GM23338 (cell line): ENCODE results near the gene TINCR.

Experiments
- CREB1 ChIP-seq: fragments of 250-450 bp; sonication (Bioruptor Pico); IDR thresholded peaks from 2 replicates; pipeline ENCODE4 v1.5.0; 2020; ENCODE audit warnings: low read depth, mild to moderate bottlenecking, moderate library complexity
- EZH2 ChIP-seq: fragments of 200-600 bp; sonication (generic); IDR thresholded peaks from one replicate; pipeline ENCODE4 v1.8.0; 2017; ENCODE audit warnings: antibody characterized with exemption, mild to moderate bottlenecking, low read depth; ENCODE audit not compliant: unreplicated experiment
- EZH2phosphoT487 ChIP-seq: fragments of 200-600 bp; sonication (generic); IDR thresholded peaks from one replicate; pipeline ENCODE4 v1.8.1; 2018; ENCODE audit warnings: antibody characterized with exemption; ENCODE audit not compliant: unreplicated experiment
- POLR2AphosphoS5 ChIP-seq: IDR thresholded peaks from 2 replicates; pipeline ENCODE4 v1.6.1; 2016; ENCODE audit warnings: antibody characterized with exemption, low read depth
- STAT1 ChIP-seq: IDR thresholded peaks from one replicate; pipeline ENCODE4 v1.6.1; 2016; ENCODE audit warnings: antibody characterized with exemption; ENCODE audit not compliant: unreplicated experiment
- TF ChIP-seq, protein P1 (sequence below), 2 experiments: fragments of 200-600 bp in 1 of 2; sonication (generic) in 1 of 2; conservative IDR thresholded peaks; 2 replicates each; pipeline versions ENCODE4 v1.5.1 to v1.6.1; 2016 to 2017; ENCODE audit warnings: antibody characterized with exemption in 2 of 2, low read depth in 2 of 2, mild to moderate bottlenecking in 2 of 2, moderate library complexity in 1 of 2
- TF ChIP-seq, protein P2 (sequence below): IDR thresholded peaks from one replicate; pipeline ENCODE4 v1.6.1; 2018; ENCODE audit warnings: antibody characterized with exemption; ENCODE audit not compliant: unreplicated experiment

DNA sequence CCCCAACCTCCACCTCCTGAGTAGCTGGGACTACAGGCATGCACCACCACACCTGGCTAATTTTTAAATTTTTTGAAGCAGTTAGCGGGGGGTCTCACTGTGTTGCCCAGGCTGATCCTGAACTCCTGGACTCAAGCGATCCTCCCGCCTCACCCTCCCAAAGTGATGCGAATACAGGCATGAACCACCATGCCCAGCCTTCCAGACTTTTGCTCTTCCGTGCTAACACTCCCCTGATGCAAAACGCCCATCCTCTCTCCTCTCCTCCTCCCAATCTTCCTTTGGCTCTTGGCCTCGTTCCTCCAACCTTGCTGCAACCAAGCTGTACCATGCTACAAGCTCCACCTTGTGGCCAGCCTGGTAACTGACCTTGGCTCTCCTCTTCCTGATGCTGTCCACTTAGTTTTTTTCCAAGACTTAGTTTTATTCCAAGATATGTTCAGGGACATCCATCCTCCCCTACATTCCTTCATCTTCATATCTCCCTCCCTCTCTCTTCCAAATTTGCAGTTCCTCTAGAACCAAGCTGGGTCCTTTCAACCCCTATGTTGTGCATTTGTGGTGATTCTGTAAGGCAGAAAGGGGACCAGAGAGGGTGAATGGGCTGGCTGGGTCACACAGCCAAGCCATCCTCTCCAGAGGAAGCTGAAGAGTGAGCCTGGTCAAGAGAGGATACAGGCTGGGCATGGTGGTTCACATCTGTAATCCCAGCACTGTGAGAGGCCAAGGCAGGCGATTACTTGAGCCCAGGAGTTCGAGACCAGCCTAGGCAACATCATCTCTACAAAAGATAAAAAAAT lies 32.8 kb downstream of the TINCR start:
- TF ChIP-seq EZH2 (no peak), POLR2AphosphoS5 (no peak), EZH2phosphoT487 (no peak), CREB1 (CRISPR knock-in tag) (no peak), STAT1 (no peak)
- TF ChIP-seq, protein P1, sequence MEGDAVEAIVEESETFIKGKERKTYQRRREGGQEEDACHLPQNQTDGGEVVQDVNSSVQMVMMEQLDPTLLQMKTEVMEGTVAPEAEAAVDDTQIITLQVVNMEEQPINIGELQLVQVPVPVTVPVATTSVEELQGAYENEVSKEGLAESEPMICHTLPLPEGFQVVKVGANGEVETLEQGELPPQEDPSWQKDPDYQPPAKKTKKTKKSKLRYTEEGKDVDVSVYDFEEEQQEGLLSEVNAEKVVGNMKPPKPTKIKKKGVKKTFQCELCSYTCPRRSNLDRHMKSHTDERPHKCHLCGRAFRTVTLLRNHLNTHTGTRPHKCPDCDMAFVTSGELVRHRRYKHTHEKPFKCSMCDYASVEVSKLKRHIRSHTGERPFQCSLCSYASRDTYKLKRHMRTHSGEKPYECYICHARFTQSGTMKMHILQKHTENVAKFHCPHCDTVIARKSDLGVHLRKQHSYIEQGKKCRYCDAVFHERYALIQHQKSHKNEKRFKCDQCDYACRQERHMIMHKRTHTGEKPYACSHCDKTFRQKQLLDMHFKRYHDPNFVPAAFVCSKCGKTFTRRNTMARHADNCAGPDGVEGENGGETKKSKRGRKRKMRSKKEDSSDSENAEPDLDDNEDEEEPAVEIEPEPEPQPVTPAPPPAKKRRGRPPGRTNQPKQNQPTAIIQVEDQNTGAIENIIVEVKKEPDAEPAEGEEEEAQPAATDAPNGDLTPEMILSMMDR (conservative IDR thresholded peaks at IDR 0.05; ENCODE audit: low read depth in 2 of 2), result peak; percentile 74 to 84
- TF ChIP-seq, protein P2, sequence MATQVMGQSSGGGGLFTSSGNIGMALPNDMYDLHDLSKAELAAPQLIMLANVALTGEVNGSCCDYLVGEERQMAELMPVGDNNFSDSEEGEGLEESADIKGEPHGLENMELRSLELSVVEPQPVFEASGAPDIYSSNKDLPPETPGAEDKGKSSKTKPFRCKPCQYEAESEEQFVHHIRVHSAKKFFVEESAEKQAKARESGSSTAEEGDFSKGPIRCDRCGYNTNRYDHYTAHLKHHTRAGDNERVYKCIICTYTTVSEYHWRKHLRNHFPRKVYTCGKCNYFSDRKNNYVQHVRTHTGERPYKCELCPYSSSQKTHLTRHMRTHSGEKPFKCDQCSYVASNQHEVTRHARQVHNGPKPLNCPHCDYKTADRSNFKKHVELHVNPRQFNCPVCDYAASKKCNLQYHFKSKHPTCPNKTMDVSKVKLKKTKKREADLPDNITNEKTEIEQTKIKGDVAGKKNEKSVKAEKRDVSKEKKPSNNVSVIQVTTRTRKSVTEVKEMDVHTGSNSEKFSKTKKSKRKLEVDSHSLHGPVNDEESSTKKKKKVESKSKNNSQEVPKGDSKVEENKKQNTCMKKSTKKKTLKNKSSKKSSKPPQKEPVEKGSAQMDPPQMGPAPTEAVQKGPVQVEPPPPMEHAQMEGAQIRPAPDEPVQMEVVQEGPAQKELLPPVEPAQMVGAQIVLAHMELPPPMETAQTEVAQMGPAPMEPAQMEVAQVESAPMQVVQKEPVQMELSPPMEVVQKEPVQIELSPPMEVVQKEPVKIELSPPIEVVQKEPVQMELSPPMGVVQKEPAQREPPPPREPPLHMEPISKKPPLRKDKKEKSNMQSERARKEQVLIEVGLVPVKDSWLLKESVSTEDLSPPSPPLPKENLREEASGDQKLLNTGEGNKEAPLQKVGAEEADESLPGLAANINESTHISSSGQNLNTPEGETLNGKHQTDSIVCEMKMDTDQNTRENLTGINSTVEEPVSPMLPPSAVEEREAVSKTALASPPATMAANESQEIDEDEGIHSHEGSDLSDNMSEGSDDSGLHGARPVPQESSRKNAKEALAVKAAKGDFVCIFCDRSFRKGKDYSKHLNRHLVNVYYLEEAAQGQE, result no peak
